Measurements from ENCODE around the gene POLR1H. TPM values are rescaled to one million over a fixed set of nuclear protein-coding genes. Genes with fewer than 3 reads are reported as not detected.

Gene POLR1H
- total RNA-seq, 1 experiment from 2014 or later = 42.6 TPM

GRCh38 chr6:30091577-30092381 is 30.7 kb downstream of the POLR1H start:
- Histone ChIP-seq H3K79me2 (ENCODE audit: insufficient read depth, low read length) (no peaks in the 10 kb centered on the region), H3K4me3 (replicated peaks in 1 of 2; ENCODE audit: low read depth in 1 of 2, low read length in 2 of 2) (peak overlapping the region; percentile 15 to 52; a peak in 3 of 4 replicates), H3K4me1 (ENCODE audit: control insufficient read depth in 1 of 2, insufficient read depth in 2 of 2, low read length in 2 of 2) (peaks cover 17 to 38% of the 10 kb centered on the region in 2 experiments), H3K36me3 (ENCODE audit: control insufficient read depth in 1 of 2, insufficient read depth in 2 of 2, low read length in 2 of 2) (no peaks in the 10 kb centered on the region), H3K9me2 (ENCODE audit: insufficient read depth) (no peaks in the 10 kb centered on the region), H3K4me2 (ENCODE audit: low read length) (peak overlapping the region; percentile 87), H3K27me3 (ENCODE audit: insufficient read depth, low read length) (no peaks in the 10 kb centered on the region), H3K27ac (ENCODE audit: low read depth, low read length) (peak overlapping the region; percentile 71), H3K9me3 (ENCODE audit: control insufficient read depth in 1 of 2, insufficient read depth in 1 of 2, low read depth in 1 of 2, low read length in 2 of 2) (no peaks in the 10 kb centered on the region), H3K9ac (ENCODE audit: low read length) (peak overlapping the region; percentile 59), H4K20me1 (ENCODE audit: insufficient read depth) (no peaks in the 10 kb centered on the region), H2AFZ (ENCODE audit: low read depth, low read length, poor library complexity, severe bottlenecking) (peak overlapping the region; percentile 99)
- ChIA-PET POLR2A (interaction anchor here (1.3 to 1.7 kb wide), 2 partner anchors 10 to 31 kb away, joined by 4 to 18 read pairs; partner anchors contain the start of gene POLR1H), RAD21 (ENCODE audit: low non-redundant PET in 1 of 2, low total read pairs in 2 of 2, uncharacterized antibody in 2 of 2, unreplicated experiment in 2 of 2) (interaction anchor here in 1 of 2 experiments (1.2 kb wide), 1 partner anchor 11 kb away, joined by 3 read pairs; no protein-coding TSS in a partner anchor), CTCF (interaction anchor here (0.8 to 2.2 kb wide), 4 partner anchors 10 to 127 kb away, joined by 3 to 8 read pairs (median 6); partner anchors contain the start of gene PPP1R11)
- TF ChIP-seq POLR2AphosphoS5 (IDR thresholded peaks at IDR 0.05; ENCODE audit: low read depth, low read length) (peak; percentile 47), SP1 (IDR thresholded peaks at IDR 0.05; ENCODE audit: low read depth) (peak; percentile 75), ZNF274 (IDR thresholded peaks at IDR 0.05; ENCODE audit: low read depth, low read length) (no peak), TCF7L2 (IDR thresholded peaks at IDR 0.05; ENCODE audit: borderline replicate concordance, extremely low read depth, insufficient read depth, insufficient read length) (peak; percentile 72), EZH2 (IDR thresholded peaks at IDR 0.05) (no peak), POLR2A (IDR thresholded peaks at IDR 0.05; ENCODE audit: borderline replicate concordance, extremely low read depth, insufficient read depth, insufficient read length) (peak; percentile 28), RAD21 (IDR thresholded peaks at IDR 0.05; ENCODE audit: low read depth) (no peak), SRF (IDR thresholded peaks at IDR 0.05; ENCODE audit: low read depth) (no peak), CBX3 (IDR thresholded peaks at IDR 0.05; ENCODE audit: low read depth) (peak; percentile 99), CEBPB (IDR thresholded peaks at IDR 0.05; ENCODE audit: low read depth) (no peak), JUND (IDR thresholded peaks at IDR 0.05) (peak; percentile 39; the same call in 1 of the 2 replicates), FOSL1 (IDR thresholded peaks at IDR 0.05; ENCODE audit: low read depth) (0 out of 2 replicates have a peak, but pooled peaks have one; percentile 3)
- TF ChIP-seq, protein P1, sequence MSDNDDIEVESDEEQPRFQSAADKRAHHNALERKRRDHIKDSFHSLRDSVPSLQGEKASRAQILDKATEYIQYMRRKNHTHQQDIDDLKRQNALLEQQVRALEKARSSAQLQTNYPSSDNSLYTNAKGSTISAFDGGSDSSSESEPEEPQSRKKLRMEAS (IDR thresholded peaks at IDR 0.05) = peak; percentile 99
- no TSS peak for BruUV-seq (replicated peaks)
- intact Hi-C loops (cut with micrococcal nuclease) = no loop called here
- DNase-seq (ENCODE audit: low read depth, low spot score) (peak; percentile 85), ATAC-seq (peak; percentile 93)

Measured in HCT116 (cell line).